Esophagus squamous epithelium (tissue), 4 donors: ENCODE data around the gene SMPDL3A.

Source experiments
- POLR2A ChIP-seq, 4 donors: fragments of 450-650 bp; IDR thresholded peaks; one replicate each; pipeline ENCODE4 v1.6.1; 2017; ENCODE audit warnings: antibody characterized with exemption in 4 of 4, mild to moderate bottlenecking in 4 of 4, moderate library complexity in 3 of 4
- TF ChIP-seq, protein P1 (sequence below), 6 experiments: fragments of 450-650 bp in 4 of 6; fragments of 200-600 bp in 2 of 6; sonication (generic) in 2 of 6; IDR thresholded peaks; one replicate each; pipeline ENCODE4 v1.5.1; 2016 to 2019; ENCODE audit warnings: antibody characterized with exemption in 6 of 6, mild to moderate bottlenecking in 4 of 6, moderate library complexity in 4 of 6

DNA sequence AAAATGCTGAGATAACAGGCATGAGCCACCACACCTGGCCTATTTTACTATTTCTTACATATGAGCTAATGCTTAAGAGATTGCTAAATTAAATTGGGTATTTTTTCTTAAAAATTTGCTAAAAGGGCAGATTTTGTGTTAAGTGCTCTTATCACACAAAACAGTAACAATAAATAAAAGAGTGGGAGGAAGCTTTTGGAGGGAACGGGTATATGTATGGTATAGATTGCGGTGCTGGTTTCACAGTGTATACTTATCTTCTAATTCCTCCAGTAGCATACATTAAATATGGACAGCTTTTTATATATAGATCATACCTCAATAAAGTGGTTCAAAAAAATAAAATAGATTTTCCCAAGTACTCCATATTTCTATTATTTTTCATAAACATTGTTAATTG is 49.0 kb upstream of the SMPDL3A start:
- no peak for TF ChIP-seq POLR2A (IDR thresholded peaks at IDR 0.05)
- TF ChIP-seq, protein P1, sequence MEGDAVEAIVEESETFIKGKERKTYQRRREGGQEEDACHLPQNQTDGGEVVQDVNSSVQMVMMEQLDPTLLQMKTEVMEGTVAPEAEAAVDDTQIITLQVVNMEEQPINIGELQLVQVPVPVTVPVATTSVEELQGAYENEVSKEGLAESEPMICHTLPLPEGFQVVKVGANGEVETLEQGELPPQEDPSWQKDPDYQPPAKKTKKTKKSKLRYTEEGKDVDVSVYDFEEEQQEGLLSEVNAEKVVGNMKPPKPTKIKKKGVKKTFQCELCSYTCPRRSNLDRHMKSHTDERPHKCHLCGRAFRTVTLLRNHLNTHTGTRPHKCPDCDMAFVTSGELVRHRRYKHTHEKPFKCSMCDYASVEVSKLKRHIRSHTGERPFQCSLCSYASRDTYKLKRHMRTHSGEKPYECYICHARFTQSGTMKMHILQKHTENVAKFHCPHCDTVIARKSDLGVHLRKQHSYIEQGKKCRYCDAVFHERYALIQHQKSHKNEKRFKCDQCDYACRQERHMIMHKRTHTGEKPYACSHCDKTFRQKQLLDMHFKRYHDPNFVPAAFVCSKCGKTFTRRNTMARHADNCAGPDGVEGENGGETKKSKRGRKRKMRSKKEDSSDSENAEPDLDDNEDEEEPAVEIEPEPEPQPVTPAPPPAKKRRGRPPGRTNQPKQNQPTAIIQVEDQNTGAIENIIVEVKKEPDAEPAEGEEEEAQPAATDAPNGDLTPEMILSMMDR (IDR thresholded peaks at IDR 0.05), result no peak
